Mucosa of rectum (tissue), 2 donors: ENCODE results near the gene COL18A1.
"Not testable (repeated sequence)": the region's sequence is repeated elsewhere in the genome, so short reads cannot be mapped to it uniquely, and the experiment has no call there.

ENCODE experiments used
- H3K27ac ChIP-seq, 2 donors: one replicate each; pipeline ENCODE4 v1.7.0; 2013; ENCODE audit warnings: inconsistent platforms in 2 of 2, low read depth in 2 of 2, low read length in 2 of 2
- H3K27me3 ChIP-seq, 2 donors: one replicate each; pipeline ENCODE4 v1.7.0; 2013; ENCODE audit warnings: low read length in 2 of 2; ENCODE audit not compliant: control insufficient read depth in 2 of 2, insufficient read depth in 2 of 2
- H3K36me3 ChIP-seq, 2 donors: one replicate each; pipeline ENCODE4 v1.7.0; 2013; ENCODE audit warnings: low read length in 2 of 2; ENCODE audit not compliant: control insufficient read depth in 2 of 2, insufficient read depth in 2 of 2
- H3K4me1 ChIP-seq, 2 donors: one replicate each; pipeline ENCODE4 v1.7.0; 2013; ENCODE audit warnings: low read length in 2 of 2, mild to moderate bottlenecking in 1 of 2; ENCODE audit not compliant: control insufficient read depth in 2 of 2, insufficient read depth in 2 of 2
- H3K4me3 ChIP-seq, 2 donors: one replicate each; pipeline ENCODE4 v1.7.0; 2013; ENCODE audit warnings: low read length in 2 of 2
- H3K9ac ChIP-seq, 2 donors: one replicate each; pipeline ENCODE4 v1.7.0; 2013; ENCODE audit warnings: low read length in 2 of 2, low read depth in 1 of 2, mild to moderate bottlenecking in 1 of 2
- H3K9me3 ChIP-seq, 2 donors: one replicate each; pipeline ENCODE4 v1.7.0; 2013; ENCODE audit warnings: low read length in 2 of 2; ENCODE audit not compliant: control insufficient read depth in 2 of 2
- donor health status: healthy.
- donor health status: Normal muscosa, but diverticular disease.

COL18A1 gene

DNA sequence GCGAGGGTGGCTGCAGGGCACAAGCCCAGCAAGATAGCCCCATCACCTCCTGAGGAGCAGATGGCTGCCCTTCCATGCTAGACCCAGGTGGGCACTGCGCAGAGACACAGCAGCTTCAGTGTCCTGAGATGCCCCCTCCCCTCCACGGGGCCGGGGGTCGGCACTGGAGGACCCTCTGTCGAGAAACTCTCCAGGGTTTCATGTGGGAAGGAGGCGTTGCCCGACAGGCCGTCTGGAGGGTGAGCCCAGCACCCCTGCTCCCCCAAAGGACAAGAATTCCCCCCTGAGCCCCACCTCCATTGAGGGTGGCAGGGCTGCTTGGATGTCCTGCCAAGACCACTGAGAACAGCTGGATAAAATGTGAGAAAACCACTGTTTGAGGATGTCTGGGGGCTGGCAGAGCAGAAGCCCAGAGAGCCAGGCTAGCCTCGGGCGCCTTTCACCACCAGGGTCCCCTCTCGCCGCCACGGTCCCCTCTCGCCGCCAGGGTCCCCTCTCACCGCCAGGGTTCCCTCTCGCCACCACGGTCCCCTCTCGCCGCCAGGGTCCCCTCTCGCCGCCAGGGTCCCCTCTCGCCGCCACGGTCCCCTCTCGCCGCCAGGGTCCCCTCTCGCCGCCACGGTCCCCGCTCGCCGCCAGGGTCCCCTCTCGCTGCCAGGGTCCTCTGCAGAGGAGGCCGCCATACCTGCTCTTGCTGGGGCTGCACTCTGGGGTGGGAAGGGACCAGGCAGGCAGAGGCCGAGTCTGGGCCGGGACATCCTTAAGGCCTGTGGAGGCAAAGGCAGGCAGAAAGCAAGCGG, 93.1 kb downstream of the COL18A1 start:
- Histone ChIP-seq H3K9me3 (no peaks in the 10 kb centered on the region), H3K27ac (no peak overlapping the region), H3K4me1 (no peaks in the 10 kb centered on the region), H3K9ac (no peak overlapping the region), H3K4me3 (no peak overlapping the region), H3K27me3 (no peaks in the 10 kb centered on the region), H3K36me3 (peaks cover 0 to 1% of the 10 kb centered on the region in 2 donors)

DNA sequence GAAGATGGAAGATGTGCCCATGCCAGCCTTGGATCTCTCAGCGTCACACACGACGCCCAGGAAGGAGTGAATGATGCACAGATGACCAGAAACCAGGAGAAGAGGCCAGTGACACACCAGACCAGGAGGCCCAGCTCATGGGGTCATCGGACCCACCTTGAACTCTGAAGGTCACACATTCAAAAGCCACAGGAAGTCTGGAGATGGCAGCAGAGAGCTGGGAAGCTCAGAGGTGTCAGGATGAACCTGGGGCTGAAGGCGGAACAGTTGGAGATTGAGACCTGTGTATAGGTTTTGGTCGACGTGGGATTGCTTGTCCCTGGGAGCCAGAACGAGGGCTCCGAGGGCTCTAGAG, 93.7 kb downstream of the COL18A1 start:
- H3K36me3 ChIP-seq: peaks cover 0 to 1% of the 10 kb centered on the region in 2 donors
- H3K4me3 ChIP-seq: no peak overlapping the region
- H3K4me1 ChIP-seq: no peaks in the 10 kb centered on the region
- no peak overlapping the region for H3K9ac ChIP-seq
- no peak overlapping the region for H3K27ac ChIP-seq
- no peaks in the 10 kb centered on the region for H3K27me3 ChIP-seq
- no peaks in the 10 kb centered on the region for H3K9me3 ChIP-seq

DNA sequence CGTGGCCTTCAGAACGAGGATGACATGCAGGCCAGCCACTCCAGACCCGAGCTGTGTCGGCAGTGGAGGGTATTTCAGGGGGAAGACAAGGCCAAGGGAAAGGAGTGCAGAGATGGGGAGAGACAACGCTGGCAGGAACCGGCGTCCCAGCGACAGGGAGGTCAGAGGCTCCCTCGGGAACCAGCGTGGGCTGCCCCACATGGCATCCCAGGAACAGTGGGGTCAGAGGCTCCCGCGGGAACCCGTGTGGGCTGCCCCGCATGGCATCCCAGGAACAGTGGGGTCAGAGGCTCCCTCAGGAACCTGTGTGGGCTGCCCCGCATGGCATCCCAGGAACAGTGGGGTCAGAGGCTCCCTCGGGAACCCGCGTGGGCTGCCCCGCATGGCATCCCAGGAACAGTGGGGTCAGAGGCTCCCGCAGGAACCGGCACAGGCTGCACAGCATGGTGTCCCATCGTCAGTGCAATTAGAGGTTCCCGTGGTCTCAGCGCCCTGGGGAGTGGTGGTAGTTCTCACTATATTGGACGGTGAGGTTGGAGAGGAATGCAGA, 94.3 kb downstream of the COL18A1 start:
- Histone ChIP-seq H3K4me1 (no peaks in the 10 kb centered on the region), H3K27me3 (no peaks in the 10 kb centered on the region), H3K4me3 (no peak overlapping the region), H3K36me3 (peaks cover 0 to 1% of the 10 kb centered on the region in 2 donors), H3K27ac (no peak overlapping the region), H3K9ac (no peak overlapping the region), H3K9me3 (no peaks in the 10 kb centered on the region)

DNA sequence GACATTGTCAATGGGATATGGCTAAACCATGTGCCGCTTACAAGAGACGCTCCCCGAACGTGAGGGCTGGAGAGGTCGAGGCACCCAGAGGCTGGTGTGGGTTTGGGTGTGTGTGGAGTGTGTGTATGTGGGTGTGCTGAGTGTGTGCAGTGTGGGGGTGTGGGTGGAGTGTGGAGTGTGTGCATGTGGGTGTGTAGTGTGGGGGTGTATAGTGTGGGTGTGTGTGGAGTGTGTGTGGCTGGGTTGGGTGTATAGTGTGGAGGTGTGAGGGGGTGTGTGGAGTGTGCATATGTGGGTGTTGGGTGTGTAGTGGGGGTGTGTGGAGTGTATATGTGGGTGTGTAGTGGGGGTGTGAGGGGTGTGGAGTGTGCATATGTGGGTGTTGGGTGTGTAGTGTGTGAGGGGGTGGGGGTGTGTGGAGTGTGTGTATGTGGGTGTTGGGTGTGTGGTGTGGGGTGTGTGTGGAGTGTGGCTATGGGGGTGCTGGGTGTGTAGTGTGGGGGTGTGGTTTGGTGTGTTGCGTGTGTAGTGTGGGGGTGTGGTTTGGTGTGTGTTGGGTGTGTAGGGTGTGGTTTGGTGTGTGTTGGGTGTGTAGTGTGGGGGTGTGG, 95.1 kb downstream of the COL18A1 start:
- peaks cover 0 to 1% of the 10 kb centered on the region in 2 donors for H3K36me3 ChIP-seq

DNA sequence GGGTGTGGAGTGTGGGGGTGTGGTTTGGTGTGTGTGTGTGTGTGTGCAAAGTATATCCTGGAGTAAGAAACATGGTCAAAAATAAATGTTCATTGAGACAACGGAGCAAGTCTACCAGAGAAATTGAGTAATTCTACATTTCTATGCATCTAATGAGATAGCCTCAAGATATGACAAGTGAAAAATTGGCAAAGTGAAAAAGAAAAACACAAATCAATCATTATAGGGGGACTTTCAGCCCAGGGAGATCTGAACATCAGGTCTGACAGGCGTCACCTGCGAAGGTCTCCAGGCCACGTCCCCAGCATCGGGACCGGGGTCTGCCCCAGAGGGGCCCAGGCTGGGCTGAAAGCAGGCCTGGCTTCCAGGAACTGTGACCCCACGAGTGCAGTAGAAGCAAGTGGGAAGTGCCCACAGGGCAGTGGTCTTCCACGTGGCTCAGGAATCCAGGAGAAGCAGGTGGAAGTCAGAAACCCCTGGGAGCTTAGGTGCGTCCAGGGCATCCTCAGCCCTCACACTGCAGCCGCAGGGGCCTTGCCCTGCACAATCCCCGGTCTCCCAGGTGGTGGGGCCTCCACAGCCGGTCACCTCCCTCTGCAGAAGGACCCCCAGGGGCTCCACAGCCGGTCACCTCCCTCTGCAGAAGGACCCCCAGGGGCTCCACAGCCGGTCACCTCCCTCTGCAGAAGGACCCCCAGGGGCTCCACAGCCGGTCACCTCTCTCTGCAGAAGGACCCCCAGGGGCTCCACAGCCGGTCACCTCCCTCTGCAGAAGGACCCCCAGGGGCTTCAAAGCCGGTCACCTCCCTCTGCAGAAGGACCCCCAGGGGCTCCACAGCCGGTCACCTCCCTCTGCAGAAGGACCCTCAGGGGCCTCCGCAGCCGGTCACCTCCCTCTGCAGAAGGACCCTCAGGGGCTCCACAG, 96.4 kb downstream of the COL18A1 start:
- not testable (repeated sequence) for H3K9ac ChIP-seq, H3K9me3 ChIP-seq, H3K36me3 ChIP-seq, H3K27me3 ChIP-seq, H3K27ac ChIP-seq, H3K4me1 ChIP-seq, H3K4me3 ChIP-seq

More for the DNA sequence above, 95.1 kb downstream of the COL18A1 start:
- no peak overlapping the region for H3K9ac ChIP-seq
- H3K27ac ChIP-seq: no peak overlapping the region
- H3K27me3 ChIP-seq: no peaks in the 10 kb centered on the region
- no peaks in the 10 kb centered on the region for H3K9me3 ChIP-seq
- no peaks in the 10 kb centered on the region for H3K4me1 ChIP-seq
- no peak overlapping the region for H3K4me3 ChIP-seq

DNA sequence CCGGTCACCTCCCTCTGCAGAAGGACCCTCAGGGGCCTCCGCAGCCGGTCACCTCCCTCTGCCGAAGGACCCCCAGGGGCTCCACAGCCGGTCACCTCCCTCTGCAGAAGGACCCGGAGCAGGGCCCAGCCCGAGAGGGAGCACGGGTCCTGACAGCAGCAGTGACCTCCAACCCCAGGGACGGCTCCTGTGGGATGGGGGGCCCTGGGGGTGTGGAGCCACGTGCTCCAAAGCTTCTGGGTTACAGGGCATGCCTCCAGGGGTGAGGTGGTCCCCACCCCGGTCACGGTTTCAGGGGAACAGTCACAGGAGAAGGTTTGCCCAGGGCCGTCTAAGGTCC, 97.0 kb downstream of the COL18A1 start:
- Histone ChIP-seq H3K9me3 (no peaks in the 10 kb centered on the region), H3K36me3 (peaks cover 0 to 1% of the 10 kb centered on the region in 2 donors), H3K4me3 (no peak overlapping the region), H3K27me3 (peaks cover 0 to 6% of the 10 kb centered on the region in 2 donors), H3K9ac (no peak overlapping the region), H3K4me1 (no peaks in the 10 kb centered on the region), H3K27ac (no peak overlapping the region)

DNA sequence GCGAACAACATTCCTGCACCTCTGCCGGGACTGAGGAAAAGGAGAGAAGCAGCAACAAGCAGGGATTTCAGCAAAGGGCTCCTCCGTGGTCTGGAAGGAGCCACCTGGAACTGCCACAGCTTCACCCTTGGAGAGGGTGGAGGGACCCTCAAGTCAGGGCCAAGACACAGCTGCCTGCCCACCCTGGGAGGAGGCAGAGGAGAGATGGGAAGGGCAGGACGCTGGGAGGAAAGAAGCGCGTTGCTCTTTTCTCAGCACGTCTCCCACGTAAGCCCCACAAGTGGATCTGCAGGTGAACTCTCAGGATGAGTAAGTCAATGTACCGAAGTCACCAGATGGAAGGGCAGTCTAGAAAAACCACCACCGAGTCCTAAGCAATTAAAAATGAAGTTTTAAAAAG, 97.6 kb downstream of the COL18A1 start:
- H3K36me3 ChIP-seq: peaks cover 0 to 1% of the 10 kb centered on the region in 2 donors
- no peak overlapping the region for H3K9ac ChIP-seq
- no peaks in the 10 kb centered on the region for H3K9me3 ChIP-seq
- peaks cover 0 to 3% of the 10 kb centered on the region in 2 donors for H3K4me1 ChIP-seq
- H3K4me3 ChIP-seq: no peak overlapping the region
- peaks cover 0 to 6% of the 10 kb centered on the region in 2 donors for H3K27me3 ChIP-seq
- H3K27ac ChIP-seq: no peak overlapping the region

DNA sequence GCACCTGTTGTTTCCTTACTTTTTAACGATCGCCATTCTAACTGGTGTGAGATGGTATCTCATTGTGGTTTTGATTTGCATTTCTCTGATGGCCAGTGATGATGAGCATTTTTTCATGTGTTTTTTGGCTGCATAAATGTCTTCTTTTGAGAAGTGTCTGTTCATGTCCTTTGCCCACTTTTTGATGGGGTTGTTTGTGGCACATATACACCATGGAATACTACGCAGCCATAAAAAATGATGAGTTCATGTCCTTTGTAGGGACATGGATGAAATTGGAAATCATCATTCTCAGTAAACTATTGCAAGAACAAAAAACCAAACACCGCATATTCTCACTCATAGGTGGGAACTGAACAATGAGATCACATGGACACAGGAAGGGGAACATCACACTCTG, 98.3 kb downstream of the COL18A1 start:
- not testable (repeated sequence) for H3K9me3 ChIP-seq, H3K4me1 ChIP-seq, H3K4me3 ChIP-seq, H3K27me3 ChIP-seq, H3K9ac ChIP-seq, H3K36me3 ChIP-seq, H3K27ac ChIP-seq

DNA sequence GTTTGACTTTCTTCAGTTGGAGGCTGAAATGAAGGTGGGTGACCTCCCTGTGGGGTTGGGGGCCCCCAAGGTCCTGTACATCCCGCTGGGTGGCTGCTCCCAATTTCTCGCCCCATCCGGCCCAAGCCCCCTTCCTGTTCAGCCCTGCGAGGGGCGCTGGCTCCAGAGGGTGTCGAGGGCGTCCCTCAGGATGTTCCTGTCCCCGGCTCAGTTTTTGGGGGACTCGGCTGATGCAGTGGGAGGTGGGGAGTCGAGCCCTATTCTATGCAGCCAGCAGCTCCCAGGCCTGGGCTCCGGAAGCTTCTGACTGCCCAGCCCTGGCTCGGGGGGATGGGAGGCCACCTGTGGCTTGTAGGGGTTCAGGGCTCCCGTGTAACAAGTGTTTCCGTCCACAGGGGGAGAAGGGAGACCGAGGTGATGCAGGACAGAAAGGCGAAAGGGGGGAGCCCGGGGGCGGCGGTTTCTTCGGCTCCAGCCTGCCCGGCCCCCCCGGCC, 99.1 kb downstream of the COL18A1 start:
- H3K27me3 ChIP-seq: peaks cover 0 to 6% of the 10 kb centered on the region in 2 donors
- H3K27ac ChIP-seq: no peak overlapping the region
- no peak overlapping the region for H3K4me3 ChIP-seq
- H3K9ac ChIP-seq: no peak overlapping the region
- no peaks in the 10 kb centered on the region for H3K36me3 ChIP-seq
- H3K4me1 ChIP-seq: peaks cover 0 to 3% of the 10 kb centered on the region in 2 donors
- no peaks in the 10 kb centered on the region for H3K9me3 ChIP-seq
